BJ (cell line): ENCODE measurements around the gene ZBTB40. TPM values are rescaled to one million over a fixed set of nuclear protein-coding genes. Genes with fewer than 3 reads are reported as not detected.

ENCODE experiments used
- CTCF ChIA-PET: fragments of 350-600 bp; formaldehyde crosslinking; extraction: SDS; loops from one replicate; lab custom pipeline; 2021; ENCODE audit warnings: antibody characterized with exemption, inconsistent platforms; lab: Yijun Ruan, JAX
- POLR2A ChIA-PET: fragments of 300-600 bp; sonication (Branson Sonifier 250); formaldehyde crosslinking; extraction: SDS; loops from one replicate; lab custom pipeline; 2021; ENCODE audit warnings: antibody characterized with exemption; lab: Charles Lee
- DNase-seq: peaks from one replicate; pipeline ENCODE4 v3.0.0-alpha.2; 2011; ENCODE audit warnings: low read depth
- H3K27me3 ChIP-seq: 2 replicates; pipeline ENCODE4 v1.6.0; 2011; ENCODE audit warnings: low read length; ENCODE audit not compliant: control insufficient read depth, insufficient read depth
- H3K36me3 ChIP-seq: 2 replicates; pipeline ENCODE4 v1.5.1; 2011; ENCODE audit warnings: low read length; ENCODE audit not compliant: control insufficient read depth, insufficient read depth
- H3K4me3 ChIP-seq: 2 replicates; pipeline ENCODE4 v1.5.1; 2011; ENCODE audit warnings: low read depth, mild to moderate bottlenecking, control low read depth, low read length
- CTCF ChIP-seq: IDR thresholded peaks from 2 replicates; pipeline ENCODE4 v1.5.1; 2011; ENCODE audit warnings: low read depth, mild to moderate bottlenecking, control low read depth, inconsistent platforms, low read length, moderate library complexity; ENCODE audit not compliant: insufficient read depth
- polyA plus RNA-seq: library from polyadenylated mRNA; depleted of rRNA; stranded (reverse); fragments of >200 nt; gene quantifications from 2 replicates; pipeline ENCODE4 v1.2.3, GENCODE V29; 2011

Gene ZBTB40
- polyA plus RNA-seq, 1 experiment: 5.0 TPM

- CTCF ChIA-PET: no interaction called here
- Histone ChIP-seq H3K36me3 (no peaks in the 10 kb centered on the region), H3K27me3 (no peaks in the 10 kb centered on the region), H3K4me3 (no peak overlapping the region)
- POLR2A ChIA-PET: interaction anchor here (0.6 kb wide), 1 partner anchor 10 kb away, joined by 3 read pairs; no protein-coding TSS in a partner anchor
- no peak for TF ChIP-seq CTCF
- DNase-seq: no peak
Observed at GRCh38 chr1:22465015-22465565, 13.4 kb downstream of the ZBTB40 start.

DNA sequence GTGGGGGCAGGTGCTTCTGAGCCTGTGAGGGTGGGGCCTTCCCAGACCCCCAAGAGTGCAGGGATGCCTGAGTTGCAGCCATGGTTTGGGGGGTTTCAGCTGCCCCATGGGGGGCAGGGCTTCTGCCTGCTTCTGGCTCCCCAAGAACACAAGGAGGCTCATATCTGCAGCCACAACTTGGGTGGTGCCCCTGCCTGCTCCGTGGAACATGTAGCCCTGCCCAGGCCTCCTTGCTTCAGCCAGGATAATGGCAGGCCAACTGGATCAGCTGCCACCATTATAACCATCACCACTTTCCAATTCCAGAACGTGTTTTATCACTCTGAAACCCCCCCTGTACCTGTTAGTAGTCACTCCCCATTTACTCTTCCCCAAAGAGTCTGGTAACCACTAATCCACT is 14.0 kb downstream of the ZBTB40 start:
- Histone ChIP-seq H3K27me3 (no peaks in the 10 kb centered on the region), H3K36me3 (no peaks in the 10 kb centered on the region), H3K4me3 (no peak overlapping the region)
- POLR2A ChIA-PET: no interaction called here
- DNase-seq: no peak
- no peak for TF ChIP-seq CTCF
- CTCF ChIA-PET: no interaction called here

GRCh38 chr1:22470227-22470626 is 18.6 kb downstream of the ZBTB40 start:
- H3K36me3 ChIP-seq: no peaks in the 10 kb centered on the region; the same call in none of the 2 replicates
- no peak for DNase-seq
- no peak overlapping the region for H3K4me3 ChIP-seq
- POLR2A ChIA-PET: no interaction called here
- H3K27me3 ChIP-seq: no peaks in the 10 kb centered on the region
- TF ChIP-seq CTCF: no peak
- CTCF ChIA-PET: no interaction called here

DNA sequence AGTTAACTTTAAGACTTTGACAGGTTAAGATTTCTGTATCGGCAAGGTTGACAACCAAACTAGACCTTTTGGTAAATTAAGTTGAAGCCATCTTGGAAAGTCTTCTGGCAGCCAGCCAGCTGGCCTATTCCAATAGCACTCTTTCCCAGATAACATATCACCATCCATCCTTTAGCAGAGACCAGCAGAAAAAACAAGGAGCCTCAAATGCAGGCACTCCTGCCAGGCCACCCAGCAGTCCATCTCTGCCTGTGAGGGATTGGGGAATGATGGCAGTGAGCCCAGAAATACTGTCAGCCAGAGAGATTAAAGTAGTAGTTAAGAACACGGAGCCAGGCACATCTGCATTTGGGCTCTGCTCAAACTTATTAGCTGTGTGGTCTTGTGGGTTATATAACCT is 19.4 kb downstream of the ZBTB40 start:
- no peaks in the 10 kb centered on the region; the same call in none of the 2 replicates for H3K36me3 ChIP-seq
- DNase-seq: no peak
- no peak overlapping the region for H3K4me3 ChIP-seq
- no peaks in the 10 kb centered on the region for H3K27me3 ChIP-seq
- ChIA-PET CTCF (no interaction called here), POLR2A (no interaction called here)
- TF ChIP-seq CTCF: no peak

GRCh38 chr1:22471610-22472009 is 20.0 kb downstream of the ZBTB40 start:
- ChIA-PET CTCF (no interaction called here), POLR2A (no interaction called here)
- H3K4me3 ChIP-seq: no peak overlapping the region
- no peaks in the 10 kb centered on the region; the same call in none of the 2 replicates for H3K36me3 ChIP-seq
- no peaks in the 10 kb centered on the region for H3K27me3 ChIP-seq
- TF ChIP-seq CTCF: no peak
- DNase-seq: no peak
